GM19351 (cell line): ENCODE measurements around the gene LATS2.

Source experiments
- ATAC-seq: cut with Tn5 transposase; IDR thresholded peaks from one replicate; pipeline ENCODE4 v1.9.1; 2021; ENCODE audit warnings: mild to moderate bottlenecking, moderate library complexity; ENCODE audit not compliant: unreplicated experiment

The LATS2 gene

GRCh38 chr13:21020176-21020575, 41.2 kb downstream of the LATS2 start:
- ATAC-seq, result no peak

GRCh38 chr13:21018220-21018619, 43.2 kb downstream of the LATS2 start:
- no peak for ATAC-seq

GRCh38 chr13:21016487-21016886, 44.9 kb downstream of the LATS2 start:
- no peak for ATAC-seq

GRCh38 chr13:21015284-21015683, 46.1 kb downstream of the LATS2 start:
- no peak for ATAC-seq

GRCh38 chr13:21014502-21015170, 46.8 kb downstream of the LATS2 start:
- ATAC-seq, result no peak

- ATAC-seq, result no peak
Measured at GRCh38 chr13:21014139-21014501, 47.3 kb downstream of the LATS2 start.

- no peak for ATAC-seq
Measured at GRCh38 chr13:21013682-21014038, 47.7 kb downstream of the LATS2 start.

GRCh38 chr13:21012841-21013681, 48.3 kb downstream of the LATS2 start:
- ATAC-seq, result no peak

- no peak for ATAC-seq
Measured at GRCh38 chr13:21012211-21012610, 49.2 kb downstream of the LATS2 start.

GRCh38 chr13:21011378-21011777, 50.0 kb downstream of the LATS2 start:
- ATAC-seq, result no peak

- ATAC-seq, result no peak
Measured at GRCh38 chr13:21010621-21011020, 50.8 kb downstream of the LATS2 start.

- ATAC-seq, result no peak
Measured at GRCh38 chr13:21009036-21009435, 52.4 kb downstream of the LATS2 start.

- ATAC-seq, result no peak
Measured at GRCh38 chr13:21008026-21008425, 53.4 kb downstream of the LATS2 start.

GRCh38 chr13:21006141-21007005, 55.0 kb downstream of the LATS2 start:
- no peak for ATAC-seq

- no peak for ATAC-seq
Measured at GRCh38 chr13:21005193-21005592, 56.2 kb downstream of the LATS2 start.

- ATAC-seq, result no peak
Measured at GRCh38 chr13:21001471-21001870, 59.9 kb downstream of the LATS2 start.

- no peak for ATAC-seq
Measured at GRCh38 chr13:21000647-21001046, 60.7 kb downstream of the LATS2 start.

GRCh38 chr13:20998649-20999415, 62.6 kb downstream of the LATS2 start:
- ATAC-seq, result no peak

- no peak for ATAC-seq
Measured at GRCh38 chr13:20997301-20998161, 63.9 kb downstream of the LATS2 start.
